ENCODE results near the gene RPL12.

GRCh38 chr9:127473501-127473900 is 22.3 kb upstream of the RPL12 start:
- TF ChIP-seq CTCF (IDR thresholded peaks at IDR 0.05 in 8 of 11, conservative IDR thresholded peaks at IDR 0.05 in 3 of 11): no peak
- TF ChIP-seq POLR2AphosphoS5 (IDR thresholded peaks at IDR 0.05): no peak
- TF ChIP-seq POLR2A (IDR thresholded peaks at IDR 0.05): no peak
